T-helper 2 cell treated with Interferon-gamma antibody and Interleukin-4, amounts not matched to agents 5 μg/mL and 100 μg/mL, for 36 hours (primary cell): Measurements from ENCODE around the gene ACOT4.
A peak's percentile ranks its signal among the peaks of the same experiment; 100 is the strongest.

Experiments used
- DNase-seq: peaks from one replicate; pipeline ENCODE4 v3.0.0; 2021; ENCODE audit warnings: low spot score
- H3K27ac Mint-ChIP-seq: one replicate; pipeline ENCODE4 v1.8.0; 2021; ENCODE audit warnings: mild to moderate bottlenecking, mixed read lengths
- H3K27me3 Mint-ChIP-seq: one replicate; pipeline ENCODE4 v1.8.0; 2021; ENCODE audit warnings: low read depth, mixed read lengths
- H3K36me3 Mint-ChIP-seq: one replicate; pipeline ENCODE4 v1.8.0; 2021; ENCODE audit warnings: low read depth, mixed read lengths
- H3K4me1 Mint-ChIP-seq: one replicate; pipeline ENCODE4 v1.8.0; 2021; ENCODE audit warnings: low read depth, mixed read lengths
- H3K4me3 Mint-ChIP-seq: one replicate; pipeline ENCODE4 v1.8.0; 2022; ENCODE audit warnings: mild to moderate bottlenecking, moderate library complexity, mixed read lengths
- H3K9me3 Mint-ChIP-seq: one replicate; pipeline ENCODE4 v1.8.0; 2021; ENCODE audit warnings: mixed read lengths

Gene ACOT4

GRCh38 chr14:73599499-73599898 is 7.8 kb downstream of the ACOT4 start:
- H3K4me3 Mint-ChIP-seq, result no peak overlapping the region
- H3K4me1 Mint-ChIP-seq, result peaks cover 3% of the 10 kb centered on the region
- no peak for DNase-seq
- H3K36me3 Mint-ChIP-seq, result no peaks in the 10 kb centered on the region
- no peak overlapping the region for H3K27ac Mint-ChIP-seq
- peaks cover 4% of the 10 kb centered on the region for H3K27me3 Mint-ChIP-seq
- no peaks in the 10 kb centered on the region for H3K9me3 Mint-ChIP-seq

GRCh38 chr14:73602994-73603393 is 11.3 kb downstream of the ACOT4 start:
- H3K27me3 Mint-ChIP-seq, result peaks cover 7% of the 10 kb centered on the region
- no peak overlapping the region for H3K4me3 Mint-ChIP-seq
- no peak overlapping the region for H3K27ac Mint-ChIP-seq
- no peaks in the 10 kb centered on the region for H3K9me3 Mint-ChIP-seq
- no peaks in the 10 kb centered on the region for H3K36me3 Mint-ChIP-seq
- DNase-seq, result no peak
- peaks cover 5% of the 10 kb centered on the region for H3K4me1 Mint-ChIP-seq

- H3K9me3 Mint-ChIP-seq, result peaks cover 3% of the 10 kb centered on the region
- DNase-seq, result no peak
- H3K27ac Mint-ChIP-seq, result no peak overlapping the region
- peaks cover 7% of the 10 kb centered on the region for H3K4me1 Mint-ChIP-seq
- no peak overlapping the region for H3K4me3 Mint-ChIP-seq
- H3K27me3 Mint-ChIP-seq, result peaks cover 20% of the 10 kb centered on the region
- H3K36me3 Mint-ChIP-seq, result no peaks in the 10 kb centered on the region
These were observed 14.6 kb downstream of the ACOT4 start for GRCh38 chr14:73606271-73606670.

- Mint-ChIP-seq H3K4me3 (no peak overlapping the region), H3K36me3 (no peaks in the 10 kb centered on the region), H3K9me3 (peaks cover 4% of the 10 kb centered on the region), H3K27me3 (peaks cover 25% of the 10 kb centered on the region), H3K27ac (no peak overlapping the region), H3K4me1 (peaks cover 9% of the 10 kb centered on the region)
- no peak for DNase-seq
These were observed 15.6 kb downstream of the ACOT4 start for GRCh38 chr14:73607241-73607640.

GRCh38 chr14:73610687-73611086 is 19.0 kb downstream of the ACOT4 start:
- Mint-ChIP-seq H3K27ac (no peak overlapping the region), H3K27me3 (peaks cover 32% of the 10 kb centered on the region), H3K36me3 (no peaks in the 10 kb centered on the region), H3K4me1 (peaks cover 12% of the 10 kb centered on the region), H3K4me3 (no peak overlapping the region), H3K9me3 (peaks cover 4% of the 10 kb centered on the region)
- no peak for DNase-seq

- H3K36me3 Mint-ChIP-seq, result no peaks in the 10 kb centered on the region
- H3K27ac Mint-ChIP-seq, result peak within 1 kb of the TSS; percentile 31
- peak; percentile 57 for DNase-seq
- H3K4me1 Mint-ChIP-seq, result peaks cover 10% of the 10 kb centered on the region
- H3K9me3 Mint-ChIP-seq, result peaks cover 4% of the 10 kb centered on the region
- H3K4me3 Mint-ChIP-seq, result peak within 1 kb of the TSS; percentile 81
- peaks cover 32% of the 10 kb centered on the region for H3K27me3 Mint-ChIP-seq
These were observed 20.8 kb downstream of the ACOT4 start, which contains the start of gene ACOT6 for GRCh38 chr14:73612339-73613045. ACOT6 (plus strand) TSS chr14:73612517; CDS start chr14:73612572, 55 bp downstream.

- Mint-ChIP-seq H3K27me3 (peaks cover 32% of the 10 kb centered on the region), H3K9me3 (peaks cover 4% of the 10 kb centered on the region), H3K4me1 (peaks cover 10% of the 10 kb centered on the region), H3K4me3 (peak overlapping the region; percentile 81), H3K36me3 (no peaks in the 10 kb centered on the region), H3K27ac (peak overlapping the region; percentile 31)
- no peak for DNase-seq
These were observed 21.3 kb downstream of the ACOT4 start for GRCh38 chr14:73613046-73613383.

GRCh38 chr14:73613419-73613963 is 21.8 kb downstream of the ACOT4 start:
- Mint-ChIP-seq H3K9me3 (peaks cover 4% of the 10 kb centered on the region), H3K36me3 (no peaks in the 10 kb centered on the region), H3K27me3 (peaks cover 35% of the 10 kb centered on the region), H3K4me3 (peak overlapping the region; percentile 81), H3K4me1 (peaks cover 10% of the 10 kb centered on the region), H3K27ac (no peak overlapping the region)
- no peak for DNase-seq

- Mint-ChIP-seq H3K27ac (no peak overlapping the region), H3K4me3 (no peak overlapping the region), H3K9me3 (no peaks in the 10 kb centered on the region), H3K36me3 (no peaks in the 10 kb centered on the region), H3K4me1 (peaks cover 6% of the 10 kb centered on the region), H3K27me3 (peaks cover 26% of the 10 kb centered on the region)
- no peak for DNase-seq
These were observed 25.2 kb downstream of the ACOT4 start for GRCh38 chr14:73616831-73617230.

GRCh38 chr14:73619524-73619923 is 27.9 kb downstream of the ACOT4 start:
- Mint-ChIP-seq H3K9me3 (no peaks in the 10 kb centered on the region), H3K4me3 (no peak overlapping the region), H3K27ac (no peak overlapping the region), H3K4me1 (no peaks in the 10 kb centered on the region), H3K36me3 (no peaks in the 10 kb centered on the region), H3K27me3 (peaks cover 12% of the 10 kb centered on the region)
- no peak for DNase-seq

- Mint-ChIP-seq H3K9me3 (no peaks in the 10 kb centered on the region), H3K4me1 (no peaks in the 10 kb centered on the region), H3K4me3 (no peak overlapping the region), H3K36me3 (no peaks in the 10 kb centered on the region), H3K27me3 (peaks cover 12% of the 10 kb centered on the region), H3K27ac (no peak overlapping the region)
- no peak for DNase-seq
These were observed 28.6 kb downstream of the ACOT4 start for GRCh38 chr14:73620268-73620667.

- H3K9me3 Mint-ChIP-seq, result no peaks in the 10 kb centered on the region
- DNase-seq, result no peak
- peaks cover 7% of the 10 kb centered on the region for H3K27me3 Mint-ChIP-seq
- no peaks in the 10 kb centered on the region for H3K36me3 Mint-ChIP-seq
- no peak overlapping the region for H3K4me3 Mint-ChIP-seq
- H3K27ac Mint-ChIP-seq, result no peak overlapping the region
- no peaks in the 10 kb centered on the region for H3K4me1 Mint-ChIP-seq
These were observed 31.9 kb downstream of the ACOT4 start for GRCh38 chr14:73623504-73624054.

- Mint-ChIP-seq H3K4me3 (no peak overlapping the region), H3K36me3 (no peaks in the 10 kb centered on the region), H3K4me1 (no peaks in the 10 kb centered on the region), H3K27ac (no peak overlapping the region), H3K27me3 (peaks cover 8% of the 10 kb centered on the region), H3K9me3 (no peaks in the 10 kb centered on the region)
- no peak for DNase-seq
These were observed 34.0 kb downstream of the ACOT4 start for GRCh38 chr14:73625706-73626105.

- Mint-ChIP-seq H3K27ac (no peak overlapping the region), H3K27me3 (peaks cover 10% of the 10 kb centered on the region), H3K9me3 (no peaks in the 10 kb centered on the region), H3K4me3 (no peak overlapping the region), H3K36me3 (no peaks in the 10 kb centered on the region), H3K4me1 (no peaks in the 10 kb centered on the region)
- DNase-seq, result no peak
These were observed 35.5 kb downstream of the ACOT4 start for GRCh38 chr14:73627151-73627558.
